IPS-18c (cell line): Measurements from ENCODE around the gene F2R.

ENCODE experiments used
- H3K4me3 ChIP-seq: 2 replicates; pipeline ENCODE4 v1.7.0; 2013; ENCODE audit warnings: low read depth, mild to moderate bottlenecking, low read length, moderate library complexity; ENCODE audit not compliant: insufficient read depth
- H3K9me3 ChIP-seq: one replicate; pipeline ENCODE4 v1.6.1; 2013; ENCODE audit warnings: mild to moderate bottlenecking, low read length, moderate library complexity; ENCODE audit not compliant: control insufficient read depth, insufficient read depth

Gene F2R

GRCh38 chr5:76688836-76689235 lies 27.1 kb upstream of the F2R start:
- H3K4me3 ChIP-seq: no peak overlapping the region

GRCh38 chr5:76689321-76690036 lies 26.4 kb upstream of the F2R start:
- Histone ChIP-seq H3K9me3 (no peaks in the 10 kb centered on the region), H3K4me3 (no peak overlapping the region)

More at GRCh38 chr5:76688836-76689235, 27.1 kb upstream of the F2R start:
- no peaks in the 10 kb centered on the region for H3K9me3 ChIP-seq

- H3K4me3 ChIP-seq: no peak overlapping the region
- H3K9me3 ChIP-seq: no peaks in the 10 kb centered on the region
Observed at GRCh38 chr5:76690037-76690679, 25.8 kb upstream of the F2R start.

- Histone ChIP-seq H3K9me3 (no peaks in the 10 kb centered on the region), H3K4me3 (no peak overlapping the region)
Observed at GRCh38 chr5:76690704-76691466, 25.0 kb upstream of the F2R start.

- Histone ChIP-seq H3K4me3 (no peak overlapping the region), H3K9me3 (no peaks in the 10 kb centered on the region)
Observed at GRCh38 chr5:76691467-76692273, 24.3 kb upstream of the F2R start.

- no peaks in the 10 kb centered on the region for H3K9me3 ChIP-seq
- H3K4me3 ChIP-seq: no peak overlapping the region
Observed at GRCh38 chr5:76692274-76692540, 23.7 kb upstream of the F2R start.

GRCh38 chr5:76692651-76693050 lies 23.3 kb upstream of the F2R start:
- no peaks in the 10 kb centered on the region for H3K9me3 ChIP-seq
- no peak overlapping the region for H3K4me3 ChIP-seq

- no peak overlapping the region for H3K4me3 ChIP-seq
- H3K9me3 ChIP-seq: no peaks in the 10 kb centered on the region
Observed at GRCh38 chr5:76693141-76693540, 22.8 kb upstream of the F2R start.

GRCh38 chr5:76694317-76694716 lies 21.6 kb upstream of the F2R start:
- Histone ChIP-seq H3K4me3 (no peak overlapping the region), H3K9me3 (no peaks in the 10 kb centered on the region)

- Histone ChIP-seq H3K9me3 (no peaks in the 10 kb centered on the region), H3K4me3 (no peak overlapping the region)
Observed at GRCh38 chr5:76695346-76695745, 20.6 kb upstream of the F2R start.

- no peak overlapping the region for H3K4me3 ChIP-seq
Observed at GRCh38 chr5:76696251-76696650, 19.7 kb upstream of the F2R start.

GRCh38 chr5:76697670-76698069 lies 18.3 kb upstream of the F2R start:
- no peak overlapping the region for H3K4me3 ChIP-seq
- H3K9me3 ChIP-seq: no peaks in the 10 kb centered on the region

More at GRCh38 chr5:76696251-76696650, 19.7 kb upstream of the F2R start:
- no peaks in the 10 kb centered on the region for H3K9me3 ChIP-seq

- Histone ChIP-seq H3K9me3 (no peaks in the 10 kb centered on the region), H3K4me3 (no peak overlapping the region)
Observed at GRCh38 chr5:76700571-76700970, 15.4 kb upstream of the F2R start.

- H3K4me3 ChIP-seq: no peak overlapping the region
Observed at GRCh38 chr5:76701298-76701697, 14.6 kb upstream of the F2R start.

GRCh38 chr5:76703707-76704106 lies 12.2 kb upstream of the F2R start:
- Histone ChIP-seq H3K9me3 (no peaks in the 10 kb centered on the region), H3K4me3 (no peak overlapping the region)

More at GRCh38 chr5:76701298-76701697, 14.6 kb upstream of the F2R start:
- H3K9me3 ChIP-seq: no peaks in the 10 kb centered on the region

GRCh38 chr5:76704131-76704663 lies 11.7 kb upstream of the F2R start:
- H3K4me3 ChIP-seq: no peak overlapping the region
- no peaks in the 10 kb centered on the region for H3K9me3 ChIP-seq

GRCh38 chr5:76705574-76705973 lies 10.4 kb upstream of the F2R start:
- H3K4me3 ChIP-seq: no peak overlapping the region
- H3K9me3 ChIP-seq: no peaks in the 10 kb centered on the region
